GM18502 (cell line): ENCODE measurements around the gene STON2.
"Not testable (repeated sequence)": the region's sequence is repeated elsewhere in the genome, so short reads cannot be mapped to it uniquely, and the experiment has no call there.

Experiments used
- ATAC-seq: cut with Tn5 transposase; IDR thresholded peaks from one replicate; pipeline ENCODE4 v1.9.1; 2021; ENCODE audit warnings: mild to moderate bottlenecking; ENCODE audit not compliant: unreplicated experiment, poor library complexity

Gene STON2, protein sequence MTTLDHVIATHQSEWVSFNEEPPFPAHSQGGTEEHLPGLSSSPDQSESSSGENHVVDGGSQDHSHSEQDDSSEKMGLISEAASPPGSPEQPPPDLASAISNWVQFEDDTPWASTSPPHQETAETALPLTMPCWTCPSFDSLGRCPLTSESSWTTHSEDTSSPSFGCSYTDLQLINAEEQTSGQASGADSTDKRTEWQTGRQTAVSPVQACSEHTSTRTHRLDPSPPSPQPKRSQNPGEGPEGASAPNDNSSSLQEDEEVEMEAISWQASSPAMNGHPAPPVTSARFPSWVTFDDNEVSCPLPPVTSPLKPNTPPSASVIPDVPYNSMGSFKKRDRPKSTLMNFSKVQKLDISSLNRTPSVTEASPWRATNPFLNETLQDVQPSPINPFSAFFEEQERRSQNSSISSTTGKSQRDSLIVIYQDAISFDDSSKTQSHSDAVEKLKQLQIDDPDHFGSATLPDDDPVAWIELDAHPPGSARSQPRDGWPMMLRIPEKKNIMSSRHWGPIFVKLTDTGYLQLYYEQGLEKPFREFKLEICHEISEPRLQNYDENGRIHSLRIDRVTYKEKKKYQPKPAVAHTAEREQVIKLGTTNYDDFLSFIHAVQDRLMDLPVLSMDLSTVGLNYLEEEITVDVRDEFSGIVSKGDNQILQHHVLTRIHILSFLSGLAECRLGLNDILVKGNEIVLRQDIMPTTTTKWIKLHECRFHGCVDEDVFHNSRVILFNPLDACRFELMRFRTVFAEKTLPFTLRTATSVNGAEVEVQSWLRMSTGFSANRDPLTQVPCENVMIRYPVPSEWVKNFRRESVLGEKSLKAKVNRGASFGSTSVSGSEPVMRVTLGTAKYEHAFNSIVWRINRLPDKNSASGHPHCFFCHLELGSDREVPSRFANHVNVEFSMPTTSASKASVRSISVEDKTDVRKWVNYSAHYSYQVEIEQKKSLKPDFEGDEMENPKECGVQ

DNA sequence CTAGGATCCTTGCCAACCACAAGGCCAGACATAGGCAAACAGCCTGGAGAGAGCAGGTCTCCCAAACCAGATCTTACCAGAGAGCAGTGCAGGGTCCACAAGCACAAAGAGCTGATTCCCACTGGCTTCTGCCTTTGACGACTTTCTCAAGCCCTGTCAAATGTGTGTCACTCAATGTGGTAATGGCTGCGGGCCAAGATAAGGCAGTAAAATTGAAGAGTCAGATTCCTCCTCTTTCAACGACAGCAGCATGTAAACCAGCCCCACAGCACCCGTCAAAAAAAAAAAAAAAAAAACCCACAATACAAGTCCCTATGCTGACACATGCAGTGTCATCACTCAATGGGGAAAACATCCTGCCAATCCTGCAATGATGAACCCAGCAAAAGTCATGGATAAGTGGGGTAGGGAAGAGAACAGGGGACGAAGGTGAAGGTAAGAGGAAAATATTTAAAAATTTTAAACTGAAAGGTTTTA is at the start of gene STON2:
TSS of gene STON2 (minus strand) at position 123 of the 477 bp plus-strand sequence. CDS start 1,942 bp downstream, outside the sequence.
- no peak for ATAC-seq

DNA sequence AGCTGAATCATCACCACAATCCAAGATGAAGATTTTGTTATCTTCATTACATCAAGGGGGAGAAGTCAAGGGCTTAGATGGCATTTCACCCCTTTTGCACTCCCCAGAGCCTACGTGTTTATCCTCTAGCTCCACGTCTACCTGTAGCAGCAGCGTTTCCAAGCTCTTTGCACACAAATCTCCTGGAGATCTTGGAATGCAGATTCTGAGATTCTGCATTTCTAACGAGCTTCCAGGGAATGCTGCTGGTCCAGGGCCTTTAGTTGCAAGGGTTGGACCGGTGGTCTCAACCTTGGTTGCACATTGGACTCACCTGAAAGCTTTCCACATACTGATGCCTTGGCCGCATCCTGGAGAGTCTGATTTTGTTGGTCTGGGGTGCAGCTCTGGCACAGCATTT is 49.5 kb upstream of the STON2 start:
- ATAC-seq: no peak

DNA sequence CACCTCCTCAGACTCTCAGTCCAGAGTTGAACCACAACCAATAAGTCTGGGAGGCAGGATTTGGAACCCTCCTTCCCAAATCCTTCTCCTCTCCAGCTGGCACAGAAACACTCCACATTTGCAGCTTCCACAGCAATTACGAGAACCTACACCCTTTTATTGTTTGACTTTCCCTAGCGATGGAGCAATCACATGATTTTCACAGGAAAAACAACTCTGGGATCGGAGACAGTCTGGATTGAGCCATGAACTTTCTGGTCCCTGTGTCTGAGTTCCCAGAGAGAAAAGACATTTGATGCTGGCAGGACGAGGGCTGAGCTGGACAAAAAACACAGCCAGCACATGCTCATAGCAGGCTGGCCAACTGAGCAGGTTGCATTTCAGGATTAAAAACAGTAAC is 49.0 kb upstream of the STON2 start:
- no peak for ATAC-seq

DNA sequence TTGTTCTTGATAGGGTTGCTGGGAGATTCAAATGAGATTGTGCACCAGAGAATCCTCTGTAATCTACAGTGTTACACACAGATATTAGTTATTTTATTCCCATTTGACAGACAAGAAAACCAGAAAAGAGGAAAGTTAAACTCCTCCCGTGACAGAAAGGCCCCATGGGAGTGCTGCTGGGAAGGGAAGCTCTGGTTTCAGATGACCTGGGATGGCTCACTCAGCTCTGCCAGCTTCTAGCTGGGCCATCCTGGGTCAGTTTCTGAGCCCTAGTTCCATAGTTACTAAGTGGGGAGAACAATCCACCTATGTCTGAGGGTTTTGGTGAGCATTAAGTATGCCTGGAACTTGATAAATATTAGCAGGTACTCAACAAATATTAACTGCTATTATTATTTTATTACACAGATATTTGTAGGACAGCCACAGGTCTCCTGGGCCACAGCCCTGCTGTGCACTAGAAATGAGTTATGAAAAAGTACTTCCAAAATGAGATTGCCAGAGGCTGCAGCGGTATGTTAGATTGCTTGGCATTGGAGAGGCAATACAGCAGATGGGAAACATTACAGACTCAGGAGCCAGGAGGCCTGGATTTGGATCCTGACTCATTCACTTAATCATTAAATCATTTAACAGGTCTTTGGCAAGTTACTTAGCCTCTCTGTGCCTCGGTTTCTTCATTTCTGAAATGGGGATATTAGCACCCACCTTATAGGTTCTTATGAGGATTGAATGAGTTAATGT is 47.1 kb upstream of the STON2 start:
- ATAC-seq: no peak

DNA sequence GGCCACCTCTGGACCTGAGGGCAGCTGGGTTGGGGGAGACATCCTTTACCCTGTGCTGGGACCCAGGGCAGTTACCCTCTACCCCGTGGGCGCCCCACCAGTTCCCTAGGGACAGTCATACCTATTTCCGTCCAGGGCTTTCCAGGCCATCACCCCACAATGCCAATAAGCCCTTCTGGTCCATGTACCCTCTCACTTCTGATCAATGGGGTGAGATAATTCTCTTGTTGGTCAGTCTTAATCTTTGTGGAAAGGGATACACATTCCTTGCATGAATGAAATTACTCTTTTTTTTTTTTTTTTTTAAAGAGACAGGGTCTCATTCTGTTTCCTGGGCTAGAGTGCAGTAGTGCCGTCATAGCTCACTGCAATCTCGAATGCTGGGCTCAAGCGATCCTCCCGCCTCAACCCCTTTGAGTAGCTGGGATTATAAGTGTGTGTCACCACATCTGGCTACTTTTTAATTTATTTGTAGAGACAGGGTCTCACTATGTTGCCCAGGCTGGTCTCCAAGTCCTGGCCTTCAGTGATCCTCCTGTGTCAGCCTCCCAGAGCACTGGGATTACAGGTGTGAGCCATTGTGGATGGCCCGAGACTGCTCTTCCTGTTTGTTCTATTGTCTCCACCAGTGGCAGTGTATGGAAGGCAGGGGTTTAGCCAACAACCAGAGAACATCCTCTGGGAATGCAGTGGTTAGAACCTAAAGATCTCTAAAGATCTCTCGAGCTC is 46.3 kb upstream of the STON2 start:
- ATAC-seq: no peak

DNA sequence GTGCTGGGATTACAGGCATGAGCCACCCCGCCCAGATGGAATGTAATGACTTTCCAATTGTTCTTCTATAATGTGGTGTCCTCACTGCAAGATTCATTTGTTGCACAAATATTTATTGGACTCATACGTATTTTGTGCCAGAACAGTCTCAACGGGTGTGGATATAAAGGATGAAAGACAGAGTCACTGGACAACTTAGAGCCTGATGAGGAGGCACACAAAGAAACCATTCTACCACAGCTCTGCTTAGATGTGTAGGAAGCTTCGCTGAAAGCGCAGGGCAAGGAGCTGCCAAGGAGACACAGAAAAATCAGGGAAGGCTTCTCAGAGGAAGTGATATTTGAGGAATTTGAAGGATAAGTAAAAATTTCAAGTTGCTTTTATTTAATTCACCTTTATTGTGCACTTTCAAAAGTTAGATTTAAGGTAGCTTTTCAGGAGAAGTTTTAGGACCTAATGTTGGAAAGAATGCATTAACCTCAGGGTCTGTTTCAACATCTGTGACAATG is 41.6 kb upstream of the STON2 start:
- no peak for ATAC-seq

DNA sequence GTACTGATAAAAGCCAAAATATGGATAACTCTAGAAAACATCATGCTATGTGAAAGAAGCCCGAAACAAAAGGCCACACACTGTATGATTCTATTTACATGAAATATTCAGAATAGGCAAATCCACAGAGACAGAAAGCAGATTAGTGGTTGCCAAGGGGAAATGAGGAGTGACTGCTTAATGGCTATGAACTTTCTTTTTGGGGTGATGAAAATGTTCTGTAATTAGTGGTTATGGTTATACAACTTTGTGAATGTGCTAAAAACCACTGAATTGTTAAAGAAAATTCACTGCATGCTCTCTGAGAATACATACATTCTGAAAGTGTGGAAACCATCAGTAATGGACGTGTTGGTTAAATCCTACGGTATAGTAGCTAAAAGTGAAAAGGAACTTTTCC is 39.9 kb upstream of the STON2 start:
- ATAC-seq: no peak

DNA sequence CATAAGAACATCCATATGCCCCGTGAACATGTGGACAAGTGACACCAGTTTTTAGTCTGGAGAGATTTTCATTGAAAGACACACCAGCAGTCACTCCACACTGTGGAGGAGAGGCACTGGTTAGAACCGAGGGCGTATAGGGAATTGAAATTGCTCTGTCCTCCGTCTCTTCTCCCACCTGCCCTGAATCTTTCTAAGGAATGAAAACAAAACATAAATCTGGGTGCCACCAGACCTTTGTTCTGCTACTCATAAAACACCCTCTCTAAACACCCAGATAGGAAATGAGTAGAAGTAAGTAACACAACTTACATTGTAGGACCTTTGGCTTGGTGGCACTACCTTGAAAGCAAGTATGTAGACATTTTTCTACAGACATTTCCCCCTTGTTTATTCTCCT is 37.1 kb upstream of the STON2 start:
- ATAC-seq: no peak

DNA sequence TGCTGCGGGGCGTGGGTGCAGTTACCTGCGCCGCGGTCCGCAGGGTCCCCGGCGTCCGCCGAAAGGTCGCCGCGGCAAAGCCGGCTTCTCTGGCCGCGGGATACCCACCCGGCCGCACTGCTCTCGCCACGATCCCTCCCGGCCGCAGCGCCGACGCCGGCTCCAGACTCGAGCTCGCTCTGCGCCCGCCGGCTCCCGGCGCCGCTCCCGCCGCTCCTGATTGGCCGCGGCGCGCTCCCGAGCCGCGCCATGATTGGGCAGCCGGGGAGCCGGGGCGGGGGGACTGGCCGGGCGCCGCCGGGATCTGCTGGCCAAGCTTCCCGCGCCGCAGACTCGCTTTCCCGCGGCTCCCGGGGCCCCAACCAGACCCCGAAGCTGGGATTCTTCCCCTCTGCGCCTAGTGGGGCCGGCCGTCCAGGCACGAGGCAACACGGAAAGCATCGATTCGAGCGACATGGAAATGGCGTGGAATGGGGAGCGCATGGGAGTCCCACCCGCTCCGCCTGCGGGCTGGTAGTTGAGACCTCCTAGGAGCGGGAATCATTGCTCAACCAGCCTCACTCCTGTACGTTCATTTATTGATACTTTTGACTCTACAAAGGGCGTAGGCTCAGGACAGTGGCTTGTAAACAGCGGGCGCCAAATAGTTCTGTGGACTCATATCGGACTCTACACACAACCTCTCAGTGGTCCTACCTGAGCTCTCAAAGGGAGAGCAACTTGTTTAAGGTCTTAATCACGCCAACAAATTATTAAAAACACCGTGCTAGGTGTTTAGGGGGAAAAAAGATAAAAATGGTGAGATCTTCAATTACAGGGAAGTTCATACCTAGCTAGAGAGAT is 36.4 kb upstream of the STON2 start:
- ATAC-seq: peak; percentile 89

DNA sequence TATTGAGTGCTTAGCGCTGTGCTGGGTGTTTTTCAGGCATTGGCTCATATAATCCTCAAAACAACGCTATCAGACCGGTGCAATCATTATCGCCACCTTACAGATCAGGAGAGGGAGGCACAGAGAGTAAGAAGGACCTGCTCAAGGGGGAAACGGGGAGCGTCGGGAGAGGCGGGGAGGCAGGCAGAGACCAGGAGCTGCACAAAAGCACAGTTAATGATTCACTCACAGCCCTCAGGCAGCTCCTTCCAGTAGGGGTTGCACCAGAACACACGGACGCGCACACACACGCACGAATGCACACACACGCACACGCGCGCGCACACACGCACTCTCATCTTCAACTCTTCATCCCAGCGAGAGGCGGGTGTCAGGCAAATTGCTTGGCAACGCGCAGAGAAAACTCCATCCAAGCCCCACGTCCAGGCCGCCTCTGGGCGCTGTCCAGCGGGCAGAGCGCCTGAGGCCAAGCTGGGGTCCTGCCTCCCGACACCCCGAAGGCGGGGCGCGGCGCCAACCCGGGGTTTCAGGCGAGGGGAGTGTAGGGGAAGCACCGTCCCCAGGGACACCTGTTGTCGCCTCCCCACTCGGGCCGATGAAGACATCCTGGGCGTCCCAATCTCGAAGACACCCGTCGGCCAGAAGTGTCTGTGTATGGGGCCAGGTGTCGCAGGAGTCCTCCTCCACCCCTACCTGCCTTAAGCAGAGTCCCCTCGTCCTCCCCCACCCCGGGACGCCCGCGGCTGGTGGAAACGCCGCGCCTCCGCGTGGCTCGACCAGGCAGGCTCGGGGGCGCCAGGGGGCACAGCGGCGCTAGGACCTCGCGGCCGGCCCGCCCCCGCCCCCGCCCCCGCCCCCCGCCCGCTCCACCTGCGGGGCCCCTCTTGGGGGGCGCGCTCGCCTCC is 35.5 kb upstream of the STON2 start:
- ATAC-seq: peak; percentile 46

DNA sequence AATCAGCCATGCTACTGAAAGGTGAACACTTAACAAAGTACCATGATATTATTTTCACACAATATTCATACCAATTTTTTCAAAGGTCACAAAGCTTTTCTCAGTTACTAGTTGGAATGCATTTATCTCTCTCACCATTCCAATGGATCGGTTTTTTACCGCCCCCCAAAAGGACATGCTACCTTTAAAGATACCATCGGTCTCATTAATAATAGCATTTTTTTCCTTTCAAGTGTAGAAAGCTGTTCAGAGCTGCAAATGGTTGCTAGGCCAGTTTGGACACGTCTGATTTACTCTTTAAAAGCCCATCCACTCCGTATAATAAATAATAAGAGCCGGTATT is 34.9 kb upstream of the STON2 start:
- no peak for ATAC-seq

DNA sequence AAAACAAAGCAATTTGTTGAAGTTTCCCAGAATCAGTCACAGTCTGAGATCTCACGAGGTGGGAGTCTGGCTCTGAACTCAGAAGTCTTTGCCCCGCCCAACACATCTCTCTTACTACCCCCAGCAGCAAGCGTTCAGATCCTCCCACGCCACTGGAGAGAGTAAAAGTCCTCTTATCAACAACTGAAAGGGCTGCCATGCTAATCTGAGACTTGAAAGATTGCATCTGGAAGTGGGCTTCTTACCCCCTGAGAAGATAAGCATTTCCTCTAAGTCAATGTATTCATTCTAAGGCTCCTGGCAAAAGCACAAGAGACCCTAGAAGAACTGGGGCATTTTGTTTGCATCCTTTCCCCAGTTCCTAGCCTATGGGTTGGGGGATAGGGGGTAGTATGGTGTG is 34.1 kb upstream of the STON2 start:
- no peak for ATAC-seq

DNA sequence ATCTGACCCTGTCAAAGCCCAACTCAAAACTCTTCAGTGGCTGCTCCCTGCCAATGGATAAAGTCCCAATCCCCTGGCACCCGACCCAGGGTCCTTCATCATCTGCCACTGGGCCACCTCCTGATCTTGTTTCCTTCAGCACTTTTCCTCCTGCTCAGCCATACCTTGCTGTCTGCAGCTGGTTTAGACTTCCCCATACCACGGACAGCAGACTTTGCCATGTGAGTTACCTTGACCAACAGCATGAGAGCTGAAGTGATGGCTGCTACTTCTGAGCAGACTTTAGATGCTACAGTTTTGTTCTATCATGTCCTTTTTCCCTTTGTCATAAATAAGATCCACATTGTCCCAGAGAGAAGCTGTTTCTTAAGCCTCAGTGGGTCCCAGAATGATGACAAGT is 33.3 kb upstream of the STON2 start:
- ATAC-seq: no peak

DNA sequence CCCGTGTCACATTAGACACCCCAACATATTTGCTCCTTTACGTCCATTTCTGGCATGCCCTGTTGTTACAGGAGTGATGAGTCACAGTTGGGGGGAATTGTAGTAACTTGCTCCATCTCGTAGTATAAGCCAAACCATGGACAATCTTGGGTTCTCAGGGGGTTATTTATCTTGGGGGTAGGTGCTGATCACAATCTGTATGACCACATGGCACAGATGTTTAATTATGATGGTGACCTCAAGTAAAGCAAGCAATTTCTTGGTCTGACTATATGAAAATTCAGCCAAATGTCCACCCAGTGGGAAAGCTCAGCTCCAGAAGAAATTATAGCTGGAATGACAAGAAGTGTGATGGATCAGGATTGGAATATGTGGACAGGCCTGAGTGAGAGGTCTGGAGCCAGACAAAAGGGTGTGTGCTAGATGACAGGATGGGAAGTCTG is 32.1 kb upstream of the STON2 start:
- no peak for ATAC-seq

DNA sequence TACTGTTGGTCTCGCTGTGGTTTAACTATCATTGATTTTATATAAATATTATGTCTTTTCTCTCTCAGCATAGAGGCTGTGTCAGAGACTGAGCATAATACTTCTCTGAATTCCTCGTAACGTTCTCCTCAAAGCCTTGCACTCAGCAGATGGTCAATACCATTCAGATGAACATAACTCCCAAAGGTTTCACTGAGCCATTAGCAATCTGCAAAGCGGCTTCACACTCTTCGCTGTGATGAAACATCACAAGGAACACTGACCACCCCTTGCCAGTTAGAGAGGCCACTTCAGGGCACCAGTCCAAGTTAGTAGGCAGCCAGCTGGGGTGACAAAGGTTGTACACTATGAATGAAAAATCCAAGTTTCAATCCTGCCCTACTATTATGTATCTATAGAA is 30.1 kb upstream of the STON2 start:
- ATAC-seq: no peak

DNA sequence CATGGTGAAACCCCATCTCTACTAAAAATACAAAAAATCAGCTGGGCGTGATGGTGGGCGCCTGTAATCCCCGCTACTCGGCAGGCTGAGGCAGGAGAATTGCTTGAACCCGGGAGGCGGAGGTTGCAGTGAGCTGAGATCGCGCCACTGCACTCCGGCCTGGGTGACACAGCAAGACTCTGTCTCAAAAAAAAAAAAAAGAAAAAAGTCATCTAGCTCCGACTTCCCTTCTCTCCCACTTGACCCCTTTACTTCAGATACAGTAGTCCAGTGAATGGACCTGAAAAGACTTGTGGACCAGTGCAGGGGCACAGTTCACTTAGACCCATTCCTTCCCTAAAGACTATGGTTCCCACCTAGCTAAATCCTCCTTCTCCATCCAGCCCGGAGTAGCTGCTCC is 29.6 kb upstream of the STON2 start:
- not testable (repeated sequence) for ATAC-seq

DNA sequence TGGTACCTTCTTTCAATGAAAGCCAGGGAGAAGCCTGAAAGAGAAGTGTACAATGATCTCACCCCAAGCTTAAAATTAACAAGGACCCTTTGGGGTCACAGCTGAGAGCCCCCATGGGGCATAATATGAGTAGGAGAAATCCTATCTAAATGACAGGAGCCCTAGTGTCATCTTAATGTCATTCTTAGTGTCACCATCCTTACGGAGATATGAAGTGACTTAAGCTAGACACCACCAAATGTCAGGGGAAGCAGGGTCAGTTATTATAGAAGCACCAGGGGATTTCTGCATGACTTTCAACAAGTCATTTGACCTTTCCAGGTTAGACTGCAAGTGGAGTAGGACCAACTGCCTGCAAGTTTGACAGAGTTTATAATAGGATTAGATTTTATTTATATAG is 28.9 kb upstream of the STON2 start:
- no peak for ATAC-seq
